Osteoblast (primary cell): ENCODE results near the gene TLL1. TPM values are rescaled to one million over a fixed set of nuclear protein-coding genes. Genes with fewer than 3 reads are reported as not detected.
A peak's percentile ranks its signal among the peaks of the same experiment; 100 is the strongest.

Experiments used
- DNase-seq: peaks from one replicate; pipeline ENCODE4 v3.0.0; 2011; ENCODE audit warnings: low spot score, mixed read lengths; ENCODE audit not compliant: insufficient read length; ENCODE audit errors: missing footprints
- H2AFZ ChIP-seq: 2 replicates; pipeline ENCODE4 v1.6.0; 2011; ENCODE audit warnings: mild to moderate bottlenecking, low read length
- H3K27ac ChIP-seq: 2 replicates; pipeline ENCODE4 v1.5.1; 2011; ENCODE audit warnings: mild to moderate bottlenecking, low read depth, low read length, moderate library complexity
- H3K27me3 ChIP-seq: 2 replicates; pipeline ENCODE4 v1.6.0; 2012; ENCODE audit warnings: mild to moderate bottlenecking, control low read depth, inconsistent platforms, low read length, moderate library complexity; ENCODE audit not compliant: insufficient read depth
- H3K36me3 ChIP-seq: 2 replicates; pipeline ENCODE4 v1.5.1; 2011; ENCODE audit warnings: mild to moderate bottlenecking, low read length, control low read depth, moderate library complexity; ENCODE audit not compliant: insufficient read depth
- H3K4me1 ChIP-seq: 2 replicates; pipeline ENCODE4 v1.5.1; 2011; ENCODE audit warnings: mild to moderate bottlenecking, low read length, control low read depth, moderate library complexity; ENCODE audit not compliant: insufficient read depth
- H3K4me2 ChIP-seq: 2 replicates; pipeline ENCODE4 v1.6.0; 2011; ENCODE audit warnings: mild to moderate bottlenecking, low read length; ENCODE audit not compliant: insufficient read depth
- H3K4me3 ChIP-seq: fragments of 200-600 bp; sonication (generic); 3 replicates; pipeline ENCODE4 v1.5.1; 2012; ENCODE audit warnings: mild to moderate bottlenecking, low read length, inconsistent platforms; ENCODE audit not compliant: insufficient read depth
- H3K79me2 ChIP-seq: 2 replicates; pipeline ENCODE4 v1.6.0; 2012; ENCODE audit warnings: mild to moderate bottlenecking, low read length, control low read depth, inconsistent platforms; ENCODE audit not compliant: insufficient read depth
- H3K9me3 ChIP-seq: 2 replicates; pipeline ENCODE4 v1.5.1; 2011; ENCODE audit warnings: low read depth, low read length, control low read depth
- H4K20me1 ChIP-seq: 2 replicates; pipeline ENCODE4 v1.6.0; 2012; ENCODE audit warnings: mild to moderate bottlenecking, low read length, control low read depth; ENCODE audit not compliant: insufficient read depth
- total RNA-seq: library from RNA; depleted of rRNA; stranded (reverse); fragments of >200 nt; gene quantifications from 2 replicates; pipeline ENCODE4 v1.2.3, GENCODE V29; 2012
- TF ChIP-seq, protein P1 (sequence below): IDR thresholded peaks from 2 replicates; pipeline ENCODE4 v1.5.1; 2011; ENCODE audit warnings: mild to moderate bottlenecking, low read depth, low read length, moderate library complexity; ENCODE audit errors: extremely low read depth

TLL1 gene
- total RNA-seq, 1 donor = 0.36 TPM

DNA sequence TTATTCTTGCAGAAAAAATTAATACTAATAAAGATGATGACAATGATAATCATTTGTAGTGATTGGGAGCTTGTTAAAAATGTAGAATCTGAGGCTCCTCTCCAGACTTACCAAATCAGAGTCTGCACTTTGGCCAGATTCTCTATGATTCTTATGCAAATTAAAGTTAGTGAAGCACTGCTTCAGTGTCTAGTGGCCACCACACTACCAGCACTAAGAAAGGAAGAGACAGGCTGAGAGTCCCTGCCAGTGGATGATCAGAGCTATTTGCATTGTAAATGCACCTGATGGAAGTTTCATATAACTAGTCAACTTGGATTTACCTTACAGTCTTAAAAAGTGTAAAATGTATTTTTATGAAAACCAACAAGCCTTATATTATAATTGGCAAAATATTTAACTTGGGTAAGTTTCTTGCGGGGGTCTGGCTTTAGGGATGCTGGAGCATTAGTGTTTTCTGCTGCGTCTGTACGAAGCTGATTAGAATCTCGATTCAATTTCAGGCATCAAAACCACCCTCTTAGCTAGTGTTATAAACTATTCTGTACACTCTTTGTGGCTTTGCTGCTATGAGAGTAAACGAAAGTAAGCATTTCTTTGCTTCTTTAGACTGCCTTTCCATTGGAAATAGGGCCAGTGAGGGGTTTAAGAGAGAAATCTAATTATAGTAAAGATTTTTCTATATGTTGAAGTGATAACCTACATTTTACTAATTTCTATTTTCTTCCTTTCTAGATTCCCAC is 114.1 kb downstream of the TLL1 start:
- DNase-seq = peak; percentile 25
- no peak overlapping the region for H2AFZ ChIP-seq
- no peaks in the 10 kb centered on the region for H3K36me3 ChIP-seq
- no peaks in the 10 kb centered on the region for H3K4me1 ChIP-seq
- no peaks in the 10 kb centered on the region for H3K9me3 ChIP-seq
- no peak overlapping the region for H3K27ac ChIP-seq
- no peaks in the 10 kb centered on the region for H3K27me3 ChIP-seq
- no peaks in the 10 kb centered on the region for H3K79me2 ChIP-seq
- H3K4me2 ChIP-seq = no peak overlapping the region
- no peaks in the 10 kb centered on the region for H4K20me1 ChIP-seq
- TF ChIP-seq, protein P1, sequence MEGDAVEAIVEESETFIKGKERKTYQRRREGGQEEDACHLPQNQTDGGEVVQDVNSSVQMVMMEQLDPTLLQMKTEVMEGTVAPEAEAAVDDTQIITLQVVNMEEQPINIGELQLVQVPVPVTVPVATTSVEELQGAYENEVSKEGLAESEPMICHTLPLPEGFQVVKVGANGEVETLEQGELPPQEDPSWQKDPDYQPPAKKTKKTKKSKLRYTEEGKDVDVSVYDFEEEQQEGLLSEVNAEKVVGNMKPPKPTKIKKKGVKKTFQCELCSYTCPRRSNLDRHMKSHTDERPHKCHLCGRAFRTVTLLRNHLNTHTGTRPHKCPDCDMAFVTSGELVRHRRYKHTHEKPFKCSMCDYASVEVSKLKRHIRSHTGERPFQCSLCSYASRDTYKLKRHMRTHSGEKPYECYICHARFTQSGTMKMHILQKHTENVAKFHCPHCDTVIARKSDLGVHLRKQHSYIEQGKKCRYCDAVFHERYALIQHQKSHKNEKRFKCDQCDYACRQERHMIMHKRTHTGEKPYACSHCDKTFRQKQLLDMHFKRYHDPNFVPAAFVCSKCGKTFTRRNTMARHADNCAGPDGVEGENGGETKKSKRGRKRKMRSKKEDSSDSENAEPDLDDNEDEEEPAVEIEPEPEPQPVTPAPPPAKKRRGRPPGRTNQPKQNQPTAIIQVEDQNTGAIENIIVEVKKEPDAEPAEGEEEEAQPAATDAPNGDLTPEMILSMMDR = no peak
- H3K4me3 ChIP-seq = no peak overlapping the region

DNA sequence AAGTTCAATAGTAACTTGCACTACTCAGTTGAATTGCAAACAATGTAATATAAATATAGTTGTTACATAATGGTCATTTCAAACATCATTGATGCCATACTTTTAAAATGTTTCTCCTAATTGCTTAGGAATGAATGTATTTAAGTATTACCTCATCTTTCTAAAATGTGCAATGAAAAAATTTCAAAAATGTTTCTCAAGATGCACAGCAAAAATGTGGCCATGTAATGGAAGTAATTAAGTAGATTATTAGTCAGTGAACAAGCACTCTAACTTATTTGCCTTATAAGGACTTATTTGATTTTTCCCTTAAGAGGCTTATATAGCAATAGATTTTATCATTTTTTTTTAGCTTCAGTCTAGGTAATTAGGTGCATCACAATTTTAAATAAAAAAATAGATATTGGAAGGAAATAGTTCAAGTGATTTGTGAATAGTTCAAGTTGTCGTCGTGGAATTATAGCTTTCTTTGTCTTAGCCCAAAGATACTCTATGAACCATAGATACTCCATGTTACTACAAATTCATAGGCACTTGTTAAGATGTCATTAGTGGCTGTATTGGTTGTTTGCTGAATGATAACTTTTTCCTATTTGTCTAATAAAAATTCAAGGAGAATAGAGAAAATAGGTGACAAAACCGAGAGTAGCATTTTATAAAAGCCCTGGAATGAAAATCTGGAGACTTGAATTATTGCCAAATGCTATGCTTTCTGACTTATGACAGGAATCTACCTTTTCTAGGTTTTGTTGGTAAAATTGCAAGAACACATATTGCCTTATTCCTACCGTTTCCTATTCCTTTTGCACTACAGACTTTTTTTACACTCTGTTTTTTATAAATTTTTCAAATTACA is 118.5 kb downstream of the TLL1 start:
- H3K4me3 ChIP-seq = no peak overlapping the region
- no peak for DNase-seq
- H4K20me1 ChIP-seq = no peaks in the 10 kb centered on the region
- H3K4me2 ChIP-seq = no peak overlapping the region
- no peaks in the 10 kb centered on the region for H3K79me2 ChIP-seq
- TF ChIP-seq, protein P1 = no peak
- H3K4me1 ChIP-seq = no peaks in the 10 kb centered on the region
- H3K27me3 ChIP-seq = no peaks in the 10 kb centered on the region
- no peaks in the 10 kb centered on the region for H3K9me3 ChIP-seq
- no peaks in the 10 kb centered on the region for H3K36me3 ChIP-seq
- no peak overlapping the region for H3K27ac ChIP-seq
- no peak overlapping the region for H2AFZ ChIP-seq

DNA sequence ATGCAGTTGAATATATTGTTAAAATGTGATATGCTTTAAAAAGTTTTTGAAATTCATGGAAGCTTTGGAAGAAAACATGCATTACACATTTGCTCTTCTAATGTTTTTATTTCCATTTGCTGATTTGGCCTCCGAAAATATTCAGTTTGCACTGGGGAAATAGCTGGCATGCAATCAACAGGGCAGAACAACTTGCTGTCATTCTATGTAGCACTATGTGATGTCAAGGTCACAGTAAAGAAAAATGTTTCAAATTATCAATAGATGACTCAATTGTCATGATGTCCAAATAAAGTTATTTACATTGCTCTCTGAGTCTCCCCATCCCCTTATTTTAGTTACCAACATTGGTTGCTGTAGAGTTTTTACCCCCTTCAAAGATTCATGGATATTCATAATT is 119.2 kb downstream of the TLL1 start:
- no peaks in the 10 kb centered on the region for H3K9me3 ChIP-seq
- no peak for DNase-seq
- no peak overlapping the region for H2AFZ ChIP-seq
- no peak overlapping the region for H3K4me2 ChIP-seq
- H3K4me3 ChIP-seq = no peak overlapping the region
- no peaks in the 10 kb centered on the region for H4K20me1 ChIP-seq
- no peaks in the 10 kb centered on the region for H3K36me3 ChIP-seq
- H3K27ac ChIP-seq = no peak overlapping the region
- TF ChIP-seq, protein P1 = no peak
- no peaks in the 10 kb centered on the region for H3K79me2 ChIP-seq
- H3K4me1 ChIP-seq = no peaks in the 10 kb centered on the region
- no peaks in the 10 kb centered on the region for H3K27me3 ChIP-seq

DNA sequence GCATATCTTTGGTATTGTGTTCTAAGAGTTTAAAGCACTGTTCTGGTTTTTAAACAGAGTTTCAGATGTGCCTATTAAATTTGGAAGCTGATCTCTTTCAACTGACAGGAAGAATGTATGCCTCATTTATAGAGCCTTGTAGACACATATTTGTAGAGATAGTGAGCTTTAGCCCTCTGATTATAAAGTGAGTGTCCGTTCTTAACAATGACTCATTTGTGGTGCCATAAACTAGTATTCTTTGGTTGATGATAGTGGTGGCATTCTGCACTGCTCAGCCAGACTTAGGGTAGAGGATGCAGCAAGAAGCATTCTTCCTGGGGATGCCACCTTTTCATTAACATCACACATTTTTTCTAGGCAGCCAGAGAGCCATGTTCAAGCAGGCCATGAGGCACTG is 121.7 kb downstream of the TLL1 start:
- Histone ChIP-seq H3K27ac (no peak overlapping the region), H3K27me3 (no peaks in the 10 kb centered on the region), H2AFZ (no peak overlapping the region), H3K36me3 (no peaks in the 10 kb centered on the region), H3K4me2 (no peak overlapping the region), H3K9me3 (no peaks in the 10 kb centered on the region), H3K4me3 (no peak overlapping the region), H3K79me2 (no peaks in the 10 kb centered on the region), H4K20me1 (no peaks in the 10 kb centered on the region), H3K4me1 (no peaks in the 10 kb centered on the region)
- no peak for DNase-seq
- TF ChIP-seq, protein P1 = no peak
